Bronchial epithelial cell (primary cell): ENCODE measurements around the gene ZFR2. TPM values are rescaled to one million over a fixed set of nuclear protein-coding genes. Genes with fewer than 3 reads are reported as not detected.
"Not testable (repeated sequence)": the region's sequence is repeated elsewhere in the genome, so short reads cannot be mapped to it uniquely, and the experiment has no call there.

Experiments used
- DNase-seq: peaks from one replicate; pipeline ENCODE4 v3.0.0-alpha.2; 2010; ENCODE audit warnings: low read depth
- FAIRE-seq: peaks from 2 replicates; lab custom pipeline; 2011; peaks lifted over from hg19 to GRCh38; lab: Jason Lieb, UNC
- H3K27me3 ChIP-seq: 2 replicates; pipeline ENCODE4 v1.5.1; 2011; ENCODE audit warnings: low read length; ENCODE audit not compliant: control insufficient read depth, insufficient read depth
- H3K36me3 ChIP-seq: 2 replicates; pipeline ENCODE4 v1.5.1; 2011; ENCODE audit warnings: low read length; ENCODE audit not compliant: control insufficient read depth, insufficient read depth
- H3K4me3 ChIP-seq: 2 replicates; pipeline ENCODE4 v1.5.1; 2011; ENCODE audit warnings: mild to moderate bottlenecking, low read depth, low read length, control low read depth
- total RNA-seq: library from RNA; depleted of rRNA; stranded (reverse); fragments of >200 nt; gene quantifications from 2 replicates; pipeline ENCODE4 v1.2.1, GENCODE V29; 2014
- TF ChIP-seq, protein P1 (sequence below): IDR thresholded peaks from 2 replicates; pipeline ENCODE4 v1.5.1; 2011; ENCODE audit warnings: mild to moderate bottlenecking, moderate library complexity, low read length, control low read depth, inconsistent platforms; ENCODE audit not compliant: insufficient read depth, severe bottlenecking

ZFR2 gene
- total RNA-seq, 1 donor from 2014 or later = not detected

GRCh38 chr19:3816566-3817218, 52.1 kb downstream of the ZFR2 start:
- no peak for FAIRE-seq
- no peaks in the 10 kb centered on the region for H3K27me3 ChIP-seq
- no peak for DNase-seq
- H3K4me3 ChIP-seq = no peak overlapping the region
- TF ChIP-seq, protein P1, sequence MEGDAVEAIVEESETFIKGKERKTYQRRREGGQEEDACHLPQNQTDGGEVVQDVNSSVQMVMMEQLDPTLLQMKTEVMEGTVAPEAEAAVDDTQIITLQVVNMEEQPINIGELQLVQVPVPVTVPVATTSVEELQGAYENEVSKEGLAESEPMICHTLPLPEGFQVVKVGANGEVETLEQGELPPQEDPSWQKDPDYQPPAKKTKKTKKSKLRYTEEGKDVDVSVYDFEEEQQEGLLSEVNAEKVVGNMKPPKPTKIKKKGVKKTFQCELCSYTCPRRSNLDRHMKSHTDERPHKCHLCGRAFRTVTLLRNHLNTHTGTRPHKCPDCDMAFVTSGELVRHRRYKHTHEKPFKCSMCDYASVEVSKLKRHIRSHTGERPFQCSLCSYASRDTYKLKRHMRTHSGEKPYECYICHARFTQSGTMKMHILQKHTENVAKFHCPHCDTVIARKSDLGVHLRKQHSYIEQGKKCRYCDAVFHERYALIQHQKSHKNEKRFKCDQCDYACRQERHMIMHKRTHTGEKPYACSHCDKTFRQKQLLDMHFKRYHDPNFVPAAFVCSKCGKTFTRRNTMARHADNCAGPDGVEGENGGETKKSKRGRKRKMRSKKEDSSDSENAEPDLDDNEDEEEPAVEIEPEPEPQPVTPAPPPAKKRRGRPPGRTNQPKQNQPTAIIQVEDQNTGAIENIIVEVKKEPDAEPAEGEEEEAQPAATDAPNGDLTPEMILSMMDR = no peak
- H3K36me3 ChIP-seq = no peaks in the 10 kb centered on the region

- FAIRE-seq, H3K36me3 ChIP-seq, H3K4me3 ChIP-seq, DNase-seq, H3K27me3 ChIP-seq: not testable (repeated sequence)
Observed at GRCh38 chr19:3816148-3816547, 52.7 kb downstream of the ZFR2 start.

DNA sequence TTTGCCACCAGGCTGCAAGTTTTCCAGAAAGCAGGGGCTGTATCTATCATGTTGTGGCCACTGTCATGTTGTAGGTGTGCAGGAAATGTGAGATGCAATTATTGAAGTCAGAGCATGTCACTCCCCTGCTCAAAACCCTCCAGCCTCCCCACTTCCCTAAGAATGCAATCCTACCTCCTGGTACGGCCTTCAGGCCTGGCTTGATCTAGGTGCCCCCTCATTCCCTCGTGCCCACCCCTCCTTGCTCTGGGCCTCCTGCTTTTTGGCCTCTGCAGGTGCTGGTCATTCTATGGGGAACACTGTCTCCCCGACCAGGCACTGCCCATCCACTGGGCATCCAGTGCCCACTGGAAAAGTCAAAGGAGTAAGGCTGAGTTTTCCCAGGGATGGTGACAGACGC, 54.2 kb downstream of the ZFR2 start:
- no peak overlapping the region for H3K4me3 ChIP-seq
- TF ChIP-seq, protein P1 = no peak
- FAIRE-seq = no peak
- DNase-seq = no peak
- H3K36me3 ChIP-seq = no peaks in the 10 kb centered on the region
- no peaks in the 10 kb centered on the region for H3K27me3 ChIP-seq

GRCh38 chr19:3813473-3814392, 55.1 kb downstream of the ZFR2 start:
- peak; percentile 50 for FAIRE-seq
- DNase-seq = no peak
- Histone ChIP-seq H3K36me3 (no peaks in the 10 kb centered on the region), H3K27me3 (no peaks in the 10 kb centered on the region), H3K4me3 (no peak overlapping the region)
- TF ChIP-seq, protein P1 = no peak

GRCh38 chr19:3810708-3811355, 58.0 kb downstream of the ZFR2 start:
- Histone ChIP-seq H3K4me3 (no peak overlapping the region), H3K36me3 (no peaks in the 10 kb centered on the region), H3K27me3 (no peaks in the 10 kb centered on the region)
- TF ChIP-seq, protein P1 = no peak
- no peak for DNase-seq
- FAIRE-seq = no peak
